IMR-90 (cell line): ENCODE measurements around the gene CLCA1.

ENCODE experiments used
- BHLHE40 ChIP-seq: fragments of 150-350 bp; IDR thresholded peaks from 2 replicates; pipeline ENCODE4 v1.6.1; 2016; ENCODE audit warnings: mild to moderate bottlenecking, low read depth, low read length
- CEBPB ChIP-seq: IDR thresholded peaks from 2 replicates; pipeline ENCODE4 v1.6.1; 2012; ENCODE audit warnings: low read depth, low read length, improper control_type of control experiment
- CHD1 ChIP-seq: IDR thresholded peaks from 2 replicates; pipeline ENCODE4 v1.6.1; 2012; ENCODE audit warnings: low read depth, low read length, improper control_type of control experiment
- FOS ChIP-seq: fragments of 150-350 bp; IDR thresholded peaks from 2 replicates; pipeline ENCODE4 v1.6.1; 2016; ENCODE audit warnings: low read depth, low read length
- MAFK ChIP-seq: IDR thresholded peaks from 2 replicates; pipeline ENCODE4 v1.6.1; 2012; ENCODE audit warnings: low read depth, low read length, improper control_type of control experiment
- MAZ ChIP-seq: IDR thresholded peaks from 2 replicates; pipeline ENCODE4 v1.6.1; 2012; ENCODE audit warnings: low read depth, mild to moderate bottlenecking, low read length, improper control_type of control experiment, moderate library complexity, borderline replicate concordance
- MXI1 ChIP-seq: IDR thresholded peaks from 2 replicates; pipeline ENCODE4 v1.6.1; 2012; ENCODE audit warnings: low read depth, mild to moderate bottlenecking, low read length, moderate library complexity, borderline replicate concordance
- POLR2A ChIP-seq: IDR thresholded peaks from 2 replicates; pipeline ENCODE4 v1.6.1; 2012; ENCODE audit warnings: mild to moderate bottlenecking, low read depth, low read length
- RAD21 ChIP-seq: IDR thresholded peaks from 2 replicates; pipeline ENCODE4 v1.6.1; 2012; ENCODE audit warnings: low read length, improper control_type of control experiment
- RFX5 ChIP-seq: IDR thresholded peaks from 2 replicates; pipeline ENCODE4 v1.8.0; 2012; ENCODE audit warnings: low read depth, mild to moderate bottlenecking, low read length, moderate library complexity
- SMC3 ChIP-seq: fragments of 150-350 bp; IDR thresholded peaks from 2 replicates; pipeline ENCODE4 v1.6.1; 2016; ENCODE audit warnings: low read depth, mild to moderate bottlenecking, antibody characterized with exemption, low read length, moderate library complexity
- TF ChIP-seq, protein P1 (sequence below): conservative IDR thresholded peaks from 2 replicates; pipeline ENCODE4 v1.5.1; 2012; ENCODE audit warnings: mild to moderate bottlenecking, low read depth, low read length, improper control_type of control experiment
- TF ChIP-seq, protein P2 (sequence below): fragments of 150-350 bp; IDR thresholded peaks from 2 replicates; pipeline ENCODE4 v1.6.1; 2016; ENCODE audit warnings: low read depth, mild to moderate bottlenecking, low read length, moderate library complexity, borderline replicate concordance

DNA sequence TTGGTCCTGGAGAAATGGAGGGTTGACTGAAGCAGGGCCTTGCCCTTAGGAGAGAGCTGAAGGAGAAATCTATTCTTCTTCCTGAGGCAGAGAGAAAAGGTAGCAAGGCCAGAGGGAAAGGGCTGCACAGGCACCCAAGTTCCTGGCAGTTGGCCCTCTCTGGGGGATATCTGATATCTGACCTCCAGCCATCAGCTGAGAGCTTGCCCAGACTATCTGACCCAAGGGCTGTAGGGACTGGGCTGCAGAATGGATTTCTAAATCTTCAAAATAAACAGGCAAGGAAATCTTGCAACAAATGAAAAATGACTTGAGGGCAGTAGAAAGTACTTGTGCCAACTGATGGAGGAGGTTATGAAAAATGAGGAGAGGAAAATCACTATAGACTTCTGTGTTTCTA lies 45.3 kb upstream of the CLCA1 start:
- TF ChIP-seq, protein P1, sequence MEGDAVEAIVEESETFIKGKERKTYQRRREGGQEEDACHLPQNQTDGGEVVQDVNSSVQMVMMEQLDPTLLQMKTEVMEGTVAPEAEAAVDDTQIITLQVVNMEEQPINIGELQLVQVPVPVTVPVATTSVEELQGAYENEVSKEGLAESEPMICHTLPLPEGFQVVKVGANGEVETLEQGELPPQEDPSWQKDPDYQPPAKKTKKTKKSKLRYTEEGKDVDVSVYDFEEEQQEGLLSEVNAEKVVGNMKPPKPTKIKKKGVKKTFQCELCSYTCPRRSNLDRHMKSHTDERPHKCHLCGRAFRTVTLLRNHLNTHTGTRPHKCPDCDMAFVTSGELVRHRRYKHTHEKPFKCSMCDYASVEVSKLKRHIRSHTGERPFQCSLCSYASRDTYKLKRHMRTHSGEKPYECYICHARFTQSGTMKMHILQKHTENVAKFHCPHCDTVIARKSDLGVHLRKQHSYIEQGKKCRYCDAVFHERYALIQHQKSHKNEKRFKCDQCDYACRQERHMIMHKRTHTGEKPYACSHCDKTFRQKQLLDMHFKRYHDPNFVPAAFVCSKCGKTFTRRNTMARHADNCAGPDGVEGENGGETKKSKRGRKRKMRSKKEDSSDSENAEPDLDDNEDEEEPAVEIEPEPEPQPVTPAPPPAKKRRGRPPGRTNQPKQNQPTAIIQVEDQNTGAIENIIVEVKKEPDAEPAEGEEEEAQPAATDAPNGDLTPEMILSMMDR: no peak
- no peak for TF ChIP-seq POLR2A
- TF ChIP-seq RFX5: no peak
- TF ChIP-seq MAFK: no peak
- no peak for TF ChIP-seq SMC3
- no peak for TF ChIP-seq CEBPB
- TF ChIP-seq CHD1: no peak
- TF ChIP-seq, protein P2, sequence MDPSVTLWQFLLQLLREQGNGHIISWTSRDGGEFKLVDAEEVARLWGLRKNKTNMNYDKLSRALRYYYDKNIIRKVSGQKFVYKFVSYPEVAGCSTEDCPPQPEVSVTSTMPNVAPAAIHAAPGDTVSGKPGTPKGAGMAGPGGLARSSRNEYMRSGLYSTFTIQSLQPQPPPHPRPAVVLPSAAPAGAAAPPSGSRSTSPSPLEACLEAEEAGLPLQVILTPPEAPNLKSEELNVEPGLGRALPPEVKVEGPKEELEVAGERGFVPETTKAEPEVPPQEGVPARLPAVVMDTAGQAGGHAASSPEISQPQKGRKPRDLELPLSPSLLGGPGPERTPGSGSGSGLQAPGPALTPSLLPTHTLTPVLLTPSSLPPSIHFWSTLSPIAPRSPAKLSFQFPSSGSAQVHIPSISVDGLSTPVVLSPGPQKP: no peak
- no peak for TF ChIP-seq MXI1
- no peak for TF ChIP-seq MAZ
- no peak for TF ChIP-seq BHLHE40
- TF ChIP-seq FOS: no peak
- TF ChIP-seq RAD21: no peak
